Effector memory CD8-positive, alpha-beta T cell (primary cell): ENCODE data around the gene C14orf180.
"Not testable (repeated sequence)": the region's sequence is repeated elsewhere in the genome, so short reads cannot be mapped to it uniquely, and the experiment has no call there.

Experiments
- ATAC-seq: fragments of 150-1000 bp; cut with Tn5 transposase; replicated peaks from 2 replicates; pipeline ENCODE4 v1.10.0; 2021; ENCODE audit warnings: mild to moderate bottlenecking, moderate library complexity
- DNase-seq, 3 experiments: peaks; one replicate each; pipeline ENCODE4 v3.0.0; 2021
- H3K27ac Mint-ChIP-seq, 2 donors: one replicate each; pipeline ENCODE4 v1.8.0; 2022; ENCODE audit warnings: mild to moderate bottlenecking in 2 of 2, mixed read lengths in 2 of 2, moderate library complexity in 2 of 2
- H3K27me3 Mint-ChIP-seq, 2 donors: one replicate each; pipeline ENCODE4 v1.8.0; 2022; ENCODE audit warnings: mixed read lengths in 2 of 2
- H3K36me3 Mint-ChIP-seq: one replicate; pipeline ENCODE4 v1.8.0; 2022; ENCODE audit warnings: mild to moderate bottlenecking, moderate library complexity, mixed read lengths; ENCODE audit not compliant: insufficient read depth
- H3K4me1 Mint-ChIP-seq, 2 donors: one replicate each; pipeline ENCODE4 v1.8.0; 2022; ENCODE audit warnings: low read depth in 2 of 2, mixed read lengths in 2 of 2
- H3K4me3 Mint-ChIP-seq, 2 donors: one replicate each; pipeline ENCODE4 v1.8.0; 2022; ENCODE audit warnings: mild to moderate bottlenecking in 2 of 2, mixed read lengths in 2 of 2, moderate library complexity in 2 of 2
- H3K9me3 Mint-ChIP-seq, 2 donors: one replicate each; pipeline ENCODE4 v1.8.0; 2022; ENCODE audit warnings: mixed read lengths in 2 of 2

C14orf180 gene

DNA sequence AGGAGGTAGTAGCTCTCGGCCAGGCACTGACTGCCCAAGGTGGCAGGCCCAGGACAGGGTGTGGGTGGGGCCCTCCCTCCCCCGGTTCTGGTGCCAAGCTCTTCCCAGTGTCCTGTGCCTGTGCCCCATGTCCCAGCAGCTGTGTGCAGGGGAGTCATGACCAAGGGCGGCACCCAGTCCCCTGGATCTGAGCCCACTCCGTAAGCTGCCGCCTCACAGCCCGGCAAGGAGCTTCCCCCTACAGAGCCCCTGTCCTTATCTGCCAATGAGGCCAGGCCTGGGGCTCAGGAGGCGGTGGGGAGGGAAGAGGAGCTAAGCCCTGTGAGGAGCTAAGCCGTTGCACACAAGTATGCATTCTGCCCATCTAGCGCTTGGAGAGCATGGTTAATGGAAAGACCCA lies 5.6 kb upstream of the C14orf180 start:
- Mint-ChIP-seq H3K27ac (no peak overlapping the region), H3K9me3 (no peaks in the 10 kb centered on the region), H3K27me3 (peaks cover 0 to 39% of the 10 kb centered on the region in 2 donors), H3K36me3 (no peaks in the 10 kb centered on the region), H3K4me3 (no peak overlapping the region), H3K4me1 (no peaks in the 10 kb centered on the region)
- DNase-seq (no peak), ATAC-seq (no peak)

DNA sequence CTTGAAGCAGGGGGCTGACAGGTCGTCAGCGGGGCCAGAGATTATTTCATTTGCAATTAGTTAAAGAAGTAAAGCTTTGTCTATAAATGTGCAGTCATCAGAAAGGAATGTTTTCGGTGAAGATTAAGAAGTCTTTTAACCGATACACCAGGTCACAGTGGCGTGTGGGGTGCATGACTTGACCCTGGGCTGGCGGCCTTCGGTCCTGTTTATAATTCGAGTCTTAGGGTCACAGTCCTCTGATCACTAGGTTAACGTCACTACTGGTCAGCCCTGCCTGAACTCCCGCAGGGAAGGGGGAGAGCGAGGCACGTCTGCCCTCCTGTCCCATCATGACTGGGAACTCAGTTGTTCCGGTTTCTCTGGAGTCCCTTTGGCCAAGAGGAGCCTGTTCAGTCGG lies 5.0 kb upstream of the C14orf180 start:
- ATAC-seq (no peak), DNase-seq (no peak)
- H3K27ac Mint-ChIP-seq = no peak overlapping the region
- H3K9me3 Mint-ChIP-seq = no peaks in the 10 kb centered on the region
- no peak overlapping the region for H3K4me3 Mint-ChIP-seq
- no peaks in the 10 kb centered on the region for H3K4me1 Mint-ChIP-seq
- H3K36me3 Mint-ChIP-seq = no peaks in the 10 kb centered on the region
- peaks cover 0 to 45% of the 10 kb centered on the region in 2 donors for H3K27me3 Mint-ChIP-seq

DNA sequence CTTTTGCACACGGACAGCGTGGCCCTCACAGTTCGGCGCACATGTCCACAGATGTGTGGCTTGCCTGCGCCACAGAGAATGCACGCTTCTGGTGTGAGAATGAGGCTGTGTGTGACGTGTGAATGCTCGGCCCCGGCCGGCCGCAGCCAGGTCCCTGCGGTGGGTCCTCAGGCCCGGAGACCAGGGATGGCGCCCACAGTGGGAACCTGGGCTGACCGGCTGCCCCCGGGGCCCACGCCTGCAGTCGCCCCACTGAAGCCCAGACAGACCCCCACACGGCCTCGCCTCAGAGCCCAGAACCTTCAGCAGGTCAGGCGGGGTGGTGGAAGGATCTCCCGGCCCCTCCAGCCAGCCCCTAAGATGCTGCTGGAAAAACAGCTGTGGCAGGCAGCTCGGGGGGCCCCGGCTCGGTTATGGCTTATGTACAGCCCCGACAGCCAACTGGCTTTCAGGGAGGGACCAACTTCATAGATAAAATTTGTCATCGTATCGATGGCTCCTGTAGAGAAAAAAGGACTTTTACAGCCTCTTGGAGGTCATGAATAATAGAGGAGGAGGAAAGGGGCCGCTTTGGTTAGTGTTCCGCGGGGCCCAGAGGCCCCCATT lies 4.5 kb upstream of the C14orf180 start:
- no peaks in the 10 kb centered on the region for H3K9me3 Mint-ChIP-seq
- DNase-seq = no peak
- no peaks in the 10 kb centered on the region for H3K4me1 Mint-ChIP-seq
- ATAC-seq = no peak
- H3K4me3 Mint-ChIP-seq = no peak overlapping the region
- H3K36me3 Mint-ChIP-seq = no peaks in the 10 kb centered on the region
- H3K27me3 Mint-ChIP-seq = peaks cover 0 to 51% of the 10 kb centered on the region in 2 donors
- H3K27ac Mint-ChIP-seq = no peak overlapping the region

DNA sequence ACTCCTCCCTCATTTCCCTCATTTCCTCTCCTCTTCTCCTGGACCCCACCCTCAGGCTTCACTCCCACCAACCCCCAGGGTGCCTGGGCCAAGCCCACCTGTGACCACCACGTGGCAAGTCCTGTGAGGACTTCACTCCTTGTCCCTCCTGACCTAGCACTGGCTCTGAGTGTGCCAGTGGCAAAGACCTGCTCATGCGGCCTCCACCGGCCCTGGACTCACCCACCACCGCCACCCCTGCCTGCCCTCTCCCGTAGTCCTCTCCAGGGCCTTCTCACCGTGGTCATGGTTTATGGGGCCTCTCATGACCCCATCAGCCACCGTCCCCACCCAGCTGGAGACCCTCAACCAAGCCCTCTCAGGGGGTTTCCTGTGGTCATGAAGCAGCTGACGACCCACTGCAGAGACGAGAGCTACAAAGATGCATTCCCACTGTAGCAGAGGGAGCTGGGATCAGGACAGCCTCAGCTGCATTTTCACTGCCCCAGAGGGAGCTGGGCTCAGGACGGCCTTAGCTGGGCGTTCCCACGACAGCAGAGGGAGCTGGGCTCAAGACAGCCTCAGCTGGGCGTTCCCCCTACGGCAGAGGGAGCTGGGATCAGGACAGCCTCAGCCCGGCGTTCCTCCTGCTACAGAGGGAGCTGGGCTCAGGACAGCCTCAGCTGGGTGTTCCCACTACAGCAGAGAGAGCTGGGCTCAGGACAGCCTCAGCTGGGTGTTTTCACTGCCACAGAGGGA lies 3.2 kb upstream of the C14orf180 start:
- no peaks in the 10 kb centered on the region for H3K36me3 Mint-ChIP-seq
- H3K4me1 Mint-ChIP-seq = no peaks in the 10 kb centered on the region
- no peak overlapping the region for H3K27ac Mint-ChIP-seq
- no peak overlapping the region for H3K4me3 Mint-ChIP-seq
- H3K27me3 Mint-ChIP-seq = peaks cover 0 to 59% of the 10 kb centered on the region in 2 donors
- ATAC-seq (no peak), DNase-seq (no peak)
- H3K9me3 Mint-ChIP-seq = no peaks in the 10 kb centered on the region

DNA sequence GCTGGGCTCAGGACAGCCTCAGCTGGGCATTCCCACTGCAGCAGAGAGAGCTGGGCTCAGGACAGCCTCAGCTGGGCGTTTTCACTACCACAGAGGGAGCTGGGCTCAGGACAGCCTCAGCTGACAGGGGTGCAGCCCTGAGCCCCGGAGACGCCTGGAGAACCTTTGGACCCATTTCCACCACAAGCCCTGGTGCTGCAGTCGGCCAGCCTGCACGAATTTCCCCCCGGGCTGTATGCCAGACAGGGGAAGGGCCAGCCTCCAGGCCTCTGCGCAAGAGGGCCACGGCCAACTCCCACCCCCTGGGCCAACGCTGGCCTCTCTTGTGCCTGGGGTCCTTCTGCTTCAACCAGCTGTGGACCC lies 2.6 kb upstream of the C14orf180 start:
- DNase-seq (no peak), ATAC-seq (no peak)
- no peak overlapping the region for H3K4me3 Mint-ChIP-seq
- no peak overlapping the region for H3K27ac Mint-ChIP-seq
- H3K36me3 Mint-ChIP-seq = no peaks in the 10 kb centered on the region
- no peaks in the 10 kb centered on the region for H3K4me1 Mint-ChIP-seq
- no peaks in the 10 kb centered on the region for H3K9me3 Mint-ChIP-seq
- peaks cover 0 to 64% of the 10 kb centered on the region in 2 donors for H3K27me3 Mint-ChIP-seq

DNA sequence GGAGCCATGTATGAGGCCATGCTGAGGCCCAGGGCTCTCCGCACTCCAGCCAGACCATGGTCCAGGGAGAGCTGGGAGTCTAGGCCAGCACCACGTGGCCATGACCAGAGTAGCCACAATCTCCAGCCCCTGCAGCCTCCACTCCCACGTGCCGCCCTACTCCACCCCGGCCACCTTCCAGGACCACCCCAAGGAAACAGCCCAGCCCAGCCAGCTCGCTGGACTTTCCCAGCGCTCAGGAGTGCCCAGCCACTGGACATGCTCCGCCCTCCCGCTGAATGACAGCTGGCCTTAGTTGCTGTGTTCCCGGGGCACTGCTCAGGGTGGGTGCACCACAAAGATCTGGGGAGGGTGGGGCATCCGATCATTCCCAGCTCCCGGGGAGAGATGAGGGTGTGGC lies 2.1 kb upstream of the C14orf180 start:
- ATAC-seq = no peak
- Mint-ChIP-seq H3K9me3 (no peaks in the 10 kb centered on the region), H3K27me3 (peaks cover 0 to 61% of the 10 kb centered on the region in 2 donors)

DNA sequence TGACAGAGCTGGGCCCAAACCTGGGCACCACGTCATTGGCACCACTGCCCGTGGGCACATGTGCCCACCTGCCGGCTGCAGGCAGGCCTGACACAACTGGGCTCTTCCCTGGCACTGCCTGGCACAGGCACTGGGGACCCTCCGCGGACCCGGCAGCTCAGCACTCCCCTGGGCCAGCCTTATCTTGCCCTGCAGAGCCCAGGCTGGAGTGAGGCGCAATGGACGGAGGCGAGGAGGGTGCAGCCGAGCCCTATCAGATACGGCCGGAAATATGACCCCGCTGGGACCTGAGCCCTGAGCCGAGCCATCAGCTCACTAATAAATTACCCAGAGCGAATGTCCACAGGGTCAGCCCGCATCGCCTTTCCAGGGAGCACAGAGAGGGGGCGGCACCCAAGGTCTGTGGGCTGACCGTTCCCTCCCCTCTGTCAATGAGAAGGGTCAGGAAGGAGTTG lies 1.7 kb upstream of the C14orf180 start:
- DNase-seq = no peak
- no peak for ATAC-seq
- Mint-ChIP-seq H3K36me3 (no peaks in the 10 kb centered on the region), H3K27me3 (peaks cover 0 to 60% of the 10 kb centered on the region in 2 donors), H3K9me3 (no peaks in the 10 kb centered on the region), H3K4me3 (no peak overlapping the region), H3K4me1 (no peaks in the 10 kb centered on the region), H3K27ac (no peak overlapping the region)

More for the DNA sequence above, 2.1 kb upstream of the C14orf180 start:
- no peaks in the 10 kb centered on the region for H3K4me1 Mint-ChIP-seq
- H3K36me3 Mint-ChIP-seq = no peaks in the 10 kb centered on the region
- DNase-seq = no peak
- no peak overlapping the region for H3K27ac Mint-ChIP-seq
- H3K4me3 Mint-ChIP-seq = no peak overlapping the region

DNA sequence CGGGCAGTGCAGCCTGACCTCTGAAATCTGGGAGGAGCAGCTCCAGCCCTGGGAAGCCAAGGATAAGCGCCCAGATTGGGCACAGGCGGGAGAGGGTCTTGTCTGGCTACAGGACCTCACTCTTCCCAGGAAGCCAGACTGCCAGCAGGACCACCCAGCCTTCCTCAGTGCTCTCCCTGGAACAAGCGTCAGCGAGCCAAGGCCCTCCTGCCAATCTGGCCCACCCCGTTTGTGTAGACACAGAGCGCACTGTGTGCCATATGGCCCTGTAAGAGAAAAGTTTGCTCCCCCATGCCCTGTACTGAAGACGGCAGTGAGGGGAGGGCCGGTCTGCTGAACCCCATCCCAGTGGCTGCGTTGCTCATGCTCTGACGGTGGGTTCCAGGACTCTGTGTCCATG lies 1.2 kb upstream of the C14orf180 start:
- Mint-ChIP-seq H3K4me3 (no peak overlapping the region), H3K9me3 (no peaks in the 10 kb centered on the region), H3K4me1 (no peaks in the 10 kb centered on the region), H3K36me3 (no peaks in the 10 kb centered on the region), H3K27ac (no peak overlapping the region), H3K27me3 (peaks cover 0 to 64% of the 10 kb centered on the region in 2 donors)
- ATAC-seq (no peak), DNase-seq (no peak)

DNA sequence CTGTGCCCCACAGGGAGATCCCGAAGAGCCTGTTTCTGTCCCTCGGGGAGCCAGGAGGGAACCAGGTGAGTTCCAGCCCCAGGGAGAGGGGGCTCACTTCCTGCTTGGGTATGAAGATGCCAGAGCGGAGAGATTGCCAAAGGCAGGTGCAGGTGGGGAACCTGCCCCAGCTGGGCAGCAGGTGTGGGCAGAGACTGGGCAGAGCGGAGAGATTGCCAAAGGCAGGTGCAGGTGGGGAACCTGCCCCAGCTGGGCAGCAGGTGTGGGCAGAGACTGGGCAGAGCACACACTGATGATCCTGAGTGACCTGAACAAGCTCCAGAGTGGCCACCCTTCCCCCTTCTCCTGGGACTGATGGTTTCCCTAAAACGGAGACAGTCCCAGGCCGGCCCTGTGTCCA lies 375 bp downstream of the C14orf180 start:
- not testable (repeated sequence) for H3K4me1 Mint-ChIP-seq, H3K9me3 Mint-ChIP-seq, H3K27ac Mint-ChIP-seq, H3K36me3 Mint-ChIP-seq, ATAC-seq, H3K4me3 Mint-ChIP-seq, DNase-seq
- peaks cover 0 to 72% of the 10 kb centered on the region in 2 donors for H3K27me3 Mint-ChIP-seq

DNA sequence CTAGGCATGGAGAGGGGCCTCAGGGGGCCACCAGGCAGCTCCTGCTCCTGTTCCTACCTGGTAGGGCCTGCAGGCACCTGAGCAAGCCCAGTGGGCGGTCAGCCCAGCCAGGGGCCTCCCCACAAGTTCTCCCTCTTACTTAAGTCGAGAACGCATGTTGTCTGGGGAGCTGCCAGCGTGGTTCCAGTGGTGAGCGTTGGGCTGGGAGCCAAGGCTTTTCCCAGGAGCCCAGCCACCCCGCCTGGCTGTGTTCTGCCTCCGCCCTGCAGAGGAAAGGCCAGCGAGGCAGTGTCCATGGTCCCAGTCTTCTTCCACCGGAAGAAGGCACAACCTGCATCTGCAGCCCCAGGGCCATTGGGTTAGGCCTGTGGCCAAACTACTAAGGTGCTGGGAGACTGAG lies 1.4 kb downstream of the C14orf180 start:
- no peaks in the 10 kb centered on the region for H3K36me3 Mint-ChIP-seq
- no peaks in the 10 kb centered on the region for H3K4me1 Mint-ChIP-seq
- H3K4me3 Mint-ChIP-seq = no peak overlapping the region
- H3K27ac Mint-ChIP-seq = peak overlapping the region in 1 of 2 donors; percentile 11
- no peak for ATAC-seq
- DNase-seq = no peak
- H3K9me3 Mint-ChIP-seq = no peaks in the 10 kb centered on the region
- H3K27me3 Mint-ChIP-seq = peaks cover 0 to 68% of the 10 kb centered on the region in 2 donors

DNA sequence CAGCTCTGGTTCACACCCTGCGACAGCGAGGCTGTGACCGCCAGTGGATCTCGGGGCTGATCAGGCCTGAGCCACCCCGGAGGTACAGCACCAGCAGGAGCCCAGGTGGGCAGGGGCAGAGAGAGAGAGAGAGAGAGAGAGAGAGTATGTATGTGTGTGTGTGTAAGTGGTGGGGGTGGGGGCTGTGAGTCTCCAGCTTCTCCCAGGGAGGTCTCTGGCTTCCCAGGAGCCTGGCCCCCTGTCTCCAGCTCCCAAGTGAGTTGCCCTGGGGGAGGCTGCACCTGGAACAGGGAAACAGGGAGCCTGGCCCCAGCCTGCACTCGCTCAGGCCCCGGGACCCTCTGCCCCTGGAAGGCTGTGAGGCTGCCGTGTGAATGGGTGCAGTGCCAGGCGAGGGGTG lies 2.0 kb downstream of the C14orf180 start:
- H3K4me1 Mint-ChIP-seq = no peaks in the 10 kb centered on the region
- ATAC-seq (no peak), DNase-seq (no peak)
- no peak overlapping the region for H3K4me3 Mint-ChIP-seq
- no peaks in the 10 kb centered on the region for H3K9me3 Mint-ChIP-seq
- H3K27me3 Mint-ChIP-seq = peaks cover 0 to 62% of the 10 kb centered on the region in 2 donors
- no peaks in the 10 kb centered on the region for H3K36me3 Mint-ChIP-seq
- peak overlapping the region in 1 of 2 donors; percentile 11 for H3K27ac Mint-ChIP-seq

DNA sequence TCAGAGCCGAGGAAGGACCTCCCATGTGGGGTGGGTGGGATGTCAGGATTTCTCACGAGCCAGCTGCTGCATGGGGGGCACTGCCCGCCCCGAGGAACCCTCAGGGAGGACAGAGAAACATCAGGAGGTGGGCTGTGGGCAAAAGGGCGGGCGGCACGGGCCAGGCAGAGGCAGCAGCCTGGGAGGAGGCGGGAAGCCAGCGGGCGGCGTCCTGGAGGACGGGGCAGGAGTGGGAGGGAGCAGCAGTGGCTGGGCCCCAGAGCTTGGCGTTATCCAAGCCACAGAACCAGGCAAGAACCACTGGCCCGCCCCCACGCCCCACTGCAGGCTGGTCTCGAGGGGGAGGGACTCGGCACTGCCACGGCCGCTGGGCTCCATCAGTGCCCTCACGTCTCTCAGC lies 2.4 kb downstream of the C14orf180 start:
- no peak overlapping the region for H3K27ac Mint-ChIP-seq
- peaks cover 0 to 58% of the 10 kb centered on the region in 2 donors for H3K27me3 Mint-ChIP-seq
- no peak for DNase-seq
- no peak overlapping the region for H3K4me3 Mint-ChIP-seq
- H3K9me3 Mint-ChIP-seq = no peaks in the 10 kb centered on the region
- no peaks in the 10 kb centered on the region for H3K4me1 Mint-ChIP-seq
- ATAC-seq = no peak
- no peaks in the 10 kb centered on the region for H3K36me3 Mint-ChIP-seq

DNA sequence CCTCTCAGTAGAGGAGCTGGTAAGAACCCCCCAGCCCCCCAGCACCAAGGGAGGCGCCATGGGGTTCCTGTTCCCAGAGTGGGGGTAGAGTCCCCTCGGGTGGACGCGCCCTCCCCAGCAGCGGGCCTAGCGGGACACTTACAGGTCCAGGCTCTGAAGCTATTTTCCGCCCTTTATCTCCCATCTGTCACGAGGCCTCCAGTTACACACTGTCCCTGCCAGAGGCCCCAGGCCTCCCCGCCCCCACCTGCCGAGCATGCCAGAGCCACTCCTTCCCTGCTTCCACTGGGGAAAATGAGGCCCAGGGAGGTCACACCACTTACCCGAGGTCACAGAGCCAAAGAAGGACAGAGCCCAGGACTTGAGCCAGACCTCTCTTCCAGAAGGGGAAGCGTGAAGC lies 3.1 kb downstream of the C14orf180 start:
- no peak for ATAC-seq
- H3K4me3 Mint-ChIP-seq = no peak overlapping the region
- no peaks in the 10 kb centered on the region for H3K9me3 Mint-ChIP-seq
- peaks cover 0 to 52% of the 10 kb centered on the region in 2 donors for H3K27me3 Mint-ChIP-seq
- no peaks in the 10 kb centered on the region for H3K36me3 Mint-ChIP-seq
- H3K27ac Mint-ChIP-seq = no peak overlapping the region
- no peak for DNase-seq
- no peaks in the 10 kb centered on the region for H3K4me1 Mint-ChIP-seq
